ENCODE measurements around the gene SPPL3.
A peak's percentile ranks its signal among the peaks of the same experiment; 100 is the strongest.
"Not testable (repeated sequence)": the region's sequence is repeated elsewhere in the genome, so short reads cannot be mapped to it uniquely, and the experiment has no call there.

The SPPL3 gene

GRCh38 chr12:120739821-120740613 lies 164.1 kb downstream of the SPPL3 start:
- DNase-seq = no peak

GRCh38 chr12:120739031-120739762 lies 165.0 kb downstream of the SPPL3 start:
- DNase-seq = no peak

GRCh38 chr12:120738252-120739030 lies 165.7 kb downstream of the SPPL3 start:
- DNase-seq = no peak

GRCh38 chr12:120737557-120738251 lies 166.5 kb downstream of the SPPL3 start:
- no peak for DNase-seq

- no peak for DNase-seq
Observed at GRCh38 chr12:120736404-120737331, 167.5 kb downstream of the SPPL3 start.

GRCh38 chr12:120735181-120735580 lies 169.0 kb downstream of the SPPL3 start:
- DNase-seq = no peak

GRCh38 chr12:120734210-120734609 lies 169.9 kb downstream of the SPPL3 start:
- DNase-seq = no peak

- DNase-seq = no peak
Observed at GRCh38 chr12:120733574-120733973, 170.6 kb downstream of the SPPL3 start.

- DNase-seq = not testable (repeated sequence)
Observed at GRCh38 chr12:120732198-120732597, 172.0 kb downstream of the SPPL3 start.

- no peak for DNase-seq
Observed at GRCh38 chr12:120726961-120727360, 177.2 kb downstream of the SPPL3 start.

GRCh38 chr12:120726510-120726793 lies 177.7 kb downstream of the SPPL3 start:
- no peak for DNase-seq

- peak; percentile 94 for DNase-seq
Observed at GRCh38 chr12:120725659-120726509, 178.3 kb downstream of the SPPL3 start, which contains the start of gene ACADS. Gene ACADS, plus strand, starts transcription at chr12:120725826. Its CDS starts 60 bp downstream, at chr12:120725886.

GRCh38 chr12:120725151-120725658 lies 179.0 kb downstream of the SPPL3 start:
- no peak for DNase-seq

GRCh38 chr12:120724720-120725119 lies 179.4 kb downstream of the SPPL3 start:
- no peak for DNase-seq

- DNase-seq = no peak
Observed at GRCh38 chr12:120722784-120723183, 181.4 kb downstream of the SPPL3 start.

GRCh38 chr12:120721866-120722265 lies 182.3 kb downstream of the SPPL3 start:
- no peak for DNase-seq

- DNase-seq = no peak
Observed at GRCh38 chr12:120720987-120721801, 183.0 kb downstream of the SPPL3 start.

GRCh38 chr12:120720234-120720986 lies 183.7 kb downstream of the SPPL3 start:
- peak; percentile 84 for DNase-seq
